Activated naive CD8-positive, alpha-beta T cell treated with anti-CD3 and anti-CD28 coated beads, Interleukin-2, amount 10 ng/mL, durations not matched to agents 7 days and 5 days (primary cell): ENCODE measurements around the gene APPL2. TPM values are rescaled to one million over a fixed set of nuclear protein-coding genes. Genes with fewer than 3 reads are reported as not detected.

Experiments used
- ATAC-seq: fragments of 150-1000 bp; cut with Tn5 transposase; one replicate; pipeline ENCODE4 v1.10.0; 2021; ENCODE audit warnings: low read depth, moderate library complexity
- POLR2A ChIA-PET: fragments of 350-600 bp; sonication (Branson Sonifier 250); formaldehyde crosslinking; loops from one replicate; lab custom pipeline; 2021; ENCODE audit warnings: antibody characterized with exemption; lab: Charles Lee
- DNase-seq: peaks from one replicate; pipeline ENCODE4 v3.0.0; 2021
- H3K27ac Mint-ChIP-seq: one replicate; pipeline ENCODE4 v1.8.0; 2022; ENCODE audit warnings: mild to moderate bottlenecking, mixed read lengths
- H3K27me3 Mint-ChIP-seq: one replicate; pipeline ENCODE4 v1.8.0; 2022; ENCODE audit warnings: mild to moderate bottlenecking, moderate library complexity, mixed read lengths
- H3K36me3 Mint-ChIP-seq: one replicate; pipeline ENCODE4 v1.8.0; 2021; ENCODE audit warnings: mild to moderate bottlenecking, mixed read lengths
- H3K4me1 Mint-ChIP-seq: one replicate; pipeline ENCODE4 v1.8.0; 2021; ENCODE audit warnings: mixed read lengths
- H3K4me3 Mint-ChIP-seq: one replicate; pipeline ENCODE4 v1.8.0; 2022; ENCODE audit warnings: mild to moderate bottlenecking, moderate library complexity, mixed read lengths
- H3K9me3 Mint-ChIP-seq: one replicate; pipeline ENCODE4 v1.8.0; 2021; ENCODE audit warnings: mixed read lengths
- total RNA-seq, 2 experiments: library from RNA; stranded (reverse); gene quantifications; one replicate each; pipeline ENCODE4 v1.2.3, GENCODE V29; 2021

The APPL2 gene
- total RNA-seq, 2 experiments from 2014 or later: 35.0 to 42.8 TPM

GRCh38 chr12:105212438-105212837, 23.5 kb downstream of the APPL2 start:
- Mint-ChIP-seq H3K27me3 (no peaks in the 10 kb centered on the region), H3K4me3 (no peak overlapping the region), H3K9me3 (no peaks in the 10 kb centered on the region), H3K4me1 (no peaks in the 10 kb centered on the region), H3K27ac (no peak overlapping the region), H3K36me3 (peaks cover 12% of the 10 kb centered on the region)
- POLR2A ChIA-PET: no interaction called here
- ATAC-seq (no peak), DNase-seq (no peak)

GRCh38 chr12:105209091-105209490, 26.9 kb downstream of the APPL2 start:
- POLR2A ChIA-PET: no interaction called here
- Mint-ChIP-seq H3K36me3 (peaks cover 12% of the 10 kb centered on the region), H3K9me3 (no peaks in the 10 kb centered on the region), H3K4me1 (peaks cover 2% of the 10 kb centered on the region), H3K27me3 (no peaks in the 10 kb centered on the region), H3K4me3 (no peak overlapping the region), H3K27ac (no peak overlapping the region)
- DNase-seq: no peak
- ATAC-seq: no peak

GRCh38 chr12:105206686-105207374, 29.1 kb downstream of the APPL2 start:
- Mint-ChIP-seq H3K4me1 (peaks cover 2% of the 10 kb centered on the region), H3K27ac (no peak overlapping the region), H3K36me3 (peaks cover 12% of the 10 kb centered on the region), H3K9me3 (no peaks in the 10 kb centered on the region), H3K4me3 (no peak overlapping the region), H3K27me3 (no peaks in the 10 kb centered on the region)
- POLR2A ChIA-PET: no interaction called here
- no peak for ATAC-seq
- DNase-seq: no peak

- DNase-seq (no peak), ATAC-seq (no peak)
- H3K27me3 Mint-ChIP-seq: no peaks in the 10 kb centered on the region
- peaks cover 12% of the 10 kb centered on the region for H3K36me3 Mint-ChIP-seq
- H3K4me1 Mint-ChIP-seq: peaks cover 2% of the 10 kb centered on the region
- H3K9me3 Mint-ChIP-seq: no peaks in the 10 kb centered on the region
- H3K27ac Mint-ChIP-seq: no peak overlapping the region
- H3K4me3 Mint-ChIP-seq: no peak overlapping the region
- POLR2A ChIA-PET: no interaction called here
These were observed 30.5 kb downstream of the APPL2 start for GRCh38 chr12:105205322-105206048.

- H3K4me1 Mint-ChIP-seq: peaks cover 2% of the 10 kb centered on the region
These were observed 31.1 kb downstream of the APPL2 start for GRCh38 chr12:105204916-105205315.

GRCh38 chr12:105204127-105204526, 31.8 kb downstream of the APPL2 start:
- H3K27me3 Mint-ChIP-seq: no peaks in the 10 kb centered on the region
- POLR2A ChIA-PET: no interaction called here
- DNase-seq (no peak), ATAC-seq (no peak)
- no peak overlapping the region for H3K4me3 Mint-ChIP-seq
- peaks cover 12% of the 10 kb centered on the region for H3K36me3 Mint-ChIP-seq
- H3K27ac Mint-ChIP-seq: no peak overlapping the region
- no peaks in the 10 kb centered on the region for H3K9me3 Mint-ChIP-seq
- peaks cover 2% of the 10 kb centered on the region for H3K4me1 Mint-ChIP-seq

More at GRCh38 chr12:105204916-105205315, 31.1 kb downstream of the APPL2 start:
- POLR2A ChIA-PET: no interaction called here
- no peak for DNase-seq
- Mint-ChIP-seq H3K36me3 (peaks cover 12% of the 10 kb centered on the region), H3K4me3 (no peak overlapping the region), H3K27me3 (no peaks in the 10 kb centered on the region), H3K27ac (no peak overlapping the region), H3K9me3 (no peaks in the 10 kb centered on the region)
- ATAC-seq: no peak

GRCh38 chr12:105202202-105202601, 33.8 kb downstream of the APPL2 start:
- Mint-ChIP-seq H3K27me3 (no peaks in the 10 kb centered on the region), H3K4me1 (peaks cover 2% of the 10 kb centered on the region), H3K4me3 (no peak overlapping the region), H3K9me3 (no peaks in the 10 kb centered on the region), H3K27ac (no peak overlapping the region), H3K36me3 (peaks cover 14% of the 10 kb centered on the region)
- no peak for DNase-seq
- POLR2A ChIA-PET: no interaction called here
- ATAC-seq: no peak

- POLR2A ChIA-PET: no interaction called here
- no peak for DNase-seq
- Mint-ChIP-seq H3K4me1 (peaks cover 1% of the 10 kb centered on the region), H3K27me3 (no peaks in the 10 kb centered on the region), H3K9me3 (no peaks in the 10 kb centered on the region), H3K4me3 (no peak overlapping the region), H3K36me3 (peaks cover 13% of the 10 kb centered on the region), H3K27ac (no peak overlapping the region)
- no peak for ATAC-seq
These were observed 34.7 kb downstream of the APPL2 start for GRCh38 chr12:105201299-105201698.

GRCh38 chr12:105200385-105200784, 35.6 kb downstream of the APPL2 start:
- POLR2A ChIA-PET: no interaction called here
- DNase-seq: no peak
- no peaks in the 10 kb centered on the region for H3K4me1 Mint-ChIP-seq
- H3K27me3 Mint-ChIP-seq: no peaks in the 10 kb centered on the region
- no peak for ATAC-seq
- H3K4me3 Mint-ChIP-seq: no peak overlapping the region
- peaks cover 9% of the 10 kb centered on the region for H3K36me3 Mint-ChIP-seq
- H3K27ac Mint-ChIP-seq: no peak overlapping the region
- no peaks in the 10 kb centered on the region for H3K9me3 Mint-ChIP-seq

GRCh38 chr12:105198961-105199360, 37.0 kb downstream of the APPL2 start:
- Mint-ChIP-seq H3K27me3 (no peaks in the 10 kb centered on the region), H3K36me3 (peaks cover 4% of the 10 kb centered on the region), H3K9me3 (no peaks in the 10 kb centered on the region), H3K4me1 (no peaks in the 10 kb centered on the region), H3K4me3 (no peak overlapping the region), H3K27ac (no peak overlapping the region)
- POLR2A ChIA-PET: no interaction called here
- DNase-seq: no peak
- ATAC-seq: no peak

- Mint-ChIP-seq H3K9me3 (no peaks in the 10 kb centered on the region), H3K4me1 (no peaks in the 10 kb centered on the region), H3K27me3 (no peaks in the 10 kb centered on the region), H3K4me3 (no peak overlapping the region), H3K36me3 (peaks cover 6% of the 10 kb centered on the region), H3K27ac (no peak overlapping the region)
- POLR2A ChIA-PET: interaction anchor here (0.7 kb wide), 2 partner anchors 442 to 833 kb away, joined by 3 to 6 read pairs; no protein-coding TSS in a partner anchor
- DNase-seq (no peak), ATAC-seq (no peak)
These were observed 39.9 kb downstream of the APPL2 start for GRCh38 chr12:105196090-105196489.

- no peak for DNase-seq
- no peak overlapping the region for H3K4me3 Mint-ChIP-seq
- H3K36me3 Mint-ChIP-seq: peaks cover 8% of the 10 kb centered on the region
- no peak overlapping the region for H3K27ac Mint-ChIP-seq
- no peak for ATAC-seq
- H3K4me1 Mint-ChIP-seq: no peaks in the 10 kb centered on the region
- H3K9me3 Mint-ChIP-seq: no peaks in the 10 kb centered on the region
- H3K27me3 Mint-ChIP-seq: no peaks in the 10 kb centered on the region
- POLR2A ChIA-PET: no interaction called here
These were observed 41.0 kb downstream of the APPL2 start for GRCh38 chr12:105194947-105195346.

- ATAC-seq: no peak
- Mint-ChIP-seq H3K9me3 (no peaks in the 10 kb centered on the region), H3K4me1 (no peaks in the 10 kb centered on the region), H3K27ac (no peak overlapping the region), H3K36me3 (peaks cover 15% of the 10 kb centered on the region), H3K4me3 (no peak overlapping the region), H3K27me3 (no peaks in the 10 kb centered on the region)
- POLR2A ChIA-PET: no interaction called here
- DNase-seq: no peak
These were observed 43.2 kb downstream of the APPL2 start for GRCh38 chr12:105192624-105193225.

GRCh38 chr12:105190530-105190929, 45.4 kb downstream of the APPL2 start:
- peaks cover 20% of the 10 kb centered on the region for H3K36me3 Mint-ChIP-seq

More at GRCh38 chr12:105190530-105190929, 45.4 kb downstream of the APPL2 start:
- ATAC-seq: no peak
- Mint-ChIP-seq H3K4me3 (no peak overlapping the region), H3K9me3 (no peaks in the 10 kb centered on the region), H3K4me1 (no peaks in the 10 kb centered on the region), H3K27ac (no peak overlapping the region), H3K27me3 (no peaks in the 10 kb centered on the region)
- DNase-seq: no peak
- POLR2A ChIA-PET: no interaction called here
